Putamen (tissue), 1 donor: ENCODE results near the gene ADD2.

Experiments used
- DNase-seq: peaks from one replicate; pipeline ENCODE4 v3.0.0-alpha.2; 2016; ENCODE audit warnings: low spot score

The ADD2 gene

DNA sequence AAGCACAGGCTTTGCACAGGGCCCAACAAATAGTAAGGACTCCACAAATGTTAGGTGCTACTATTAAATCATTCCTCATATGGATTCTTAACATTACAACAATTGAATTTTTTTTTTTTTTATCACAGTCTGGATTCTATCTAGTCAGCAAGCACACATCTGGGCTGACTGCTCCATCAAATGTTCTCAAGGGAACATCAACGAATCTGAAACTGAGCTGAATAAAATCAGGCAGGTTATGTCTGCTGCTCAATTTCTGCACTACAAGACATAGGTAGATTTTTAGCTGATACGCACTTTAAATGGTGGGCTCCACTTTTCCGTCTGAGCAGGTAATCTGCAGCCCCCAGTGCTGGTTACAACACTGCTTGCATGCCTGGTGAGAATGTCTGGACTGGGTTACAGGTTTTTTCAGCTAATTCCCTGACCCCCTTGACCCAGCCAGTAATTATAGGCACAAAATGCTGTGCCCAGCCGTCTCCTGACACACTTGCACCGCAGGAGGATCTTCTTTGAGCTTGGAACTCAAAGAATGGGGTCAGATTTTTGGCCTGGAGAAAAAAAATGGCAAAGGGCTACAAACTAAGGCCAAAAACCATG lies 44.6 kb downstream of the ADD2 start:
- no peak for DNase-seq

GRCh38 chr2:70720124-70720523 lies 47.9 kb downstream of the ADD2 start:
- DNase-seq: no peak

DNA sequence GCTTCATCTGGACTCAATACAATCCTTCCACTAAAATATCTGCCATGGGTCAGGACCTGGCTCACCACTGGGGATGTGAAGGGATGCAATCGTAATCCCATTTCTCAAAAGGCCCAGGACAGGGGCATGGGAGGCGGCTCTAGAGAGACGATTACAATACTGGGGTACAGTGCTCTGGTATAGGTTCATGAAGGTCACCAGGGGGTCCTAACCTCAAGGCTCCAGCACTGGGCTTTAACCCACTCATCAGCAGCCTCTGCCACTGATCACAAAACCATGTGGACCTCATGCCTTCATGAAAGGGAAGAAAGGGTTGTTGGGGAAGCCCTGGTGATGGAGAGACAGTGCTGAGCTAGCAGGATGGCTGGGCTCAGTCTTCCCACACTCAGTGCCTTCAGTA lies 48.8 kb downstream of the ADD2 start:
- DNase-seq: no peak

GRCh38 chr2:70718736-70719135 lies 49.3 kb downstream of the ADD2 start:
- no peak for DNase-seq

- no peak for DNase-seq
These were observed 49.8 kb downstream of the ADD2 start for GRCh38 chr2:70718241-70718640.

DNA sequence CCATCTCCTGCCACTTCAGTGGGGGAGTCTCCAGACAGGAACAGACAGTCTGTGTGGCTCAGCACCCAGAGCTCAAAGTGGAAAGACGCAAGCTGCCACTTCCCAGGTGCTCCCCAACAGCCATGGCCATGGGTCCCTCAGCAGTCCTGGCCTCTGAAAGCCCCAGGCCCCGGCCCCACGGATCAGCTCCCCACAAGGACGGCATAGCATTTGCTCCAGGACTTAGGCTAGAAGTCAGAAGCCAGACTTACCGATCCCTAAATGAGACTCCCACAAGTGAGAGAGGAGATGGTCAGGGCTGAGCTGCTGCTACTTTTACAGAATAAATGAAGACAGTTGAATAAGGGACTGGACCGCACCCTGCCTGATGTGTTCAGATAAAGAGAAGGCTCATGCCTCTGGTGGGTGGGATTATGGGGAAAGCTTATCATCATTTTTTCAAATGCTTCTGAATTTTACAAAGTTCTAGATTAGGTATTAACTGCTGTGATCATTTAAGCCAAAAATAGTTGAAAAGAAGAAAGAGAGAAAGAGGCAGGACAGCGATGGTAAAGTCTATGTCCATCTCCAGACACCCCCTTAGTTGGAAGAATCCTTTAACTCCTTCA lies 50.5 kb downstream of the ADD2 start:
- no peak for DNase-seq

- no peak for DNase-seq
These were observed 51.0 kb downstream of the ADD2 start for GRCh38 chr2:70716951-70717350.

- no peak for DNase-seq
These were observed 51.8 kb downstream of the ADD2 start for GRCh38 chr2:70716131-70716743.

- DNase-seq: no peak
These were observed 52.7 kb downstream of the ADD2 start for GRCh38 chr2:70715071-70715985.

DNA sequence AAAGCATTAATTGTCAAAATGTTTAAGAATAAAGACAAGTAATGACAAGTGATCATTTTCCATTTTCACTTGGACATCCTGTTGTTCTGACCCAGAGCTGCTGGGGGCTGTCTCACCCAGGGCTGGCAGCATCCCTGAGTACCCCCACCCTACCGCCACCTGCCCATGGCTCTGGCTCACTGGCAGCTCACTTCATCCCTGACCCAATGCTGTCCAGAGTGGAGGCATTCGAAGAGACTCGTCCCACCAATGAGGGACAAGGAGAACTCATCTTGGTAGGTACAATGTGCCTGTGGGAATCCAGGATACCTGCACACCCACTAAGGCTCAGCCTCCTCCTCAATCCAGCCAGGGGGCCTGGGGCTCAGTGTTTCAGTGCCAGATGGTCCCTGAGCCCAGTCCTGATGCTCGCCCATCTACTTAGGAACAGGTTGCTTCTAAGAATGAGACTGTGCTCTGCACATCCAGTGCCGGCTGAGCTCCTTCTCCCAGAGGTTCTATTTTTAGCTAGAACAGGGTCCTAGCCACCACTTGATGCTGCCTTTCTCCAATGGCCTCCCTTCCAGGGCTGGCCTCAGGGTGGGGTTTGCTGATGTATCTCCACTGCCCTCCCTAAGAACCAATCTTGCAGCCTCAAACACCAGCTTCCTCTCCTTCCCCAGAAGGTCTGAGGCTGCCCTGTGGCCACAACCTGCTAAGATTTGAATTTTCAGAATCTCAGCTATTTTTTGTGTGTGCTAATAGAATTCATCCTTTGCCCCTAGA lies 53.7 kb downstream of the ADD2 start:
- no peak for DNase-seq

- DNase-seq: no peak
These were observed 55.1 kb downstream of the ADD2 start for GRCh38 chr2:70712916-70713315.

DNA sequence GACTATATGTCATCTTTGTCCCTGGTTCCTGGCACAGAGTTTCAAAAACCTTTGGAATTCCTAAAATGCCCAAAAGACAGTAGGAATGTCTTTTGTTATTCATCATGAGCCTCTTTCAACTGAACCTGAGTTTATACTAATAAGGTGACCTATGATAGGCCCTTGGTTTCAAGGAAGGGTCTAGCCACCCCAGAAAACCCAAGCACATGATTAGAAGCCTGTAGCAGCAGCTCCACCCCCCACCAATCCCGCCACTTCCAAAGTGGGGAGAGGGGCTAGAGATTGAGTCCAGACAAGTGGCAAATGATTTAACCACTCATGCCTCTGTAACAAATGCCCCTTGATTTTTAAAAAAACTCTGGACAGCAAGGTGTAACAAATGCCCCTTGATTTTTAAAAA lies 56.8 kb downstream of the ADD2 start:
- no peak for DNase-seq

DNA sequence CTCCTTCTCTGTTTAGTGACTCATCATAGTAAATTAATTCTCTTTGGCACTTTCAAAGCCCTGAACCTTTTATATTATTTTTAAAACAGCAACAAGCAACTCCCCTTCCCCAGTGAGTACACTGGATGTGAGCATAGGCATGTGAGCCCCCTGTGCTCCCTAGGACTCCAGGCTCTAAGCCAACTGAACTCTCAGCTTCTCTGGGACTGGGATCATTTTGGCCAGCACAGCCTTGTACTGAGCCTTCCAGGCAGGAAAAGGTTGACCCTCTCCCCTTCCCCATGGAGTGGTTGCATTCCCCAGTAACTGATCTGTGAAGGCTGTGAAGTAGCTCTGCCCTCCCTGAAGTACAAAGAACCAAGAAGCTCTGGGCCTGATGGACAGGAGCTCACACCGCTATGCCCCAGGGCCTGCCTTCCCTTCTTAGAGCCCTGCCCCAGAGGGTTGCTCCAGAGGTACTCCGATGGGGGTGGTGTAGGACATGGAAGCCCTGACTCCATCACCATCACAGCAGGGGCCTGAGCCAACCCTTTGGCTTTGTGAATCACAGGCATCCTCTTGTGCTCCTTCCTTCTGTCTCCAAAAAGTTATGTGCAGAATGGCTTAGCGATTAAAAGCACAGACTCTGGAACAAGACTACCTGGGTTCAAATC lies 57.8 kb downstream of the ADD2 start:
- DNase-seq: no peak

- no peak for DNase-seq
These were observed 58.5 kb downstream of the ADD2 start for GRCh38 chr2:70709275-70710037.

DNA sequence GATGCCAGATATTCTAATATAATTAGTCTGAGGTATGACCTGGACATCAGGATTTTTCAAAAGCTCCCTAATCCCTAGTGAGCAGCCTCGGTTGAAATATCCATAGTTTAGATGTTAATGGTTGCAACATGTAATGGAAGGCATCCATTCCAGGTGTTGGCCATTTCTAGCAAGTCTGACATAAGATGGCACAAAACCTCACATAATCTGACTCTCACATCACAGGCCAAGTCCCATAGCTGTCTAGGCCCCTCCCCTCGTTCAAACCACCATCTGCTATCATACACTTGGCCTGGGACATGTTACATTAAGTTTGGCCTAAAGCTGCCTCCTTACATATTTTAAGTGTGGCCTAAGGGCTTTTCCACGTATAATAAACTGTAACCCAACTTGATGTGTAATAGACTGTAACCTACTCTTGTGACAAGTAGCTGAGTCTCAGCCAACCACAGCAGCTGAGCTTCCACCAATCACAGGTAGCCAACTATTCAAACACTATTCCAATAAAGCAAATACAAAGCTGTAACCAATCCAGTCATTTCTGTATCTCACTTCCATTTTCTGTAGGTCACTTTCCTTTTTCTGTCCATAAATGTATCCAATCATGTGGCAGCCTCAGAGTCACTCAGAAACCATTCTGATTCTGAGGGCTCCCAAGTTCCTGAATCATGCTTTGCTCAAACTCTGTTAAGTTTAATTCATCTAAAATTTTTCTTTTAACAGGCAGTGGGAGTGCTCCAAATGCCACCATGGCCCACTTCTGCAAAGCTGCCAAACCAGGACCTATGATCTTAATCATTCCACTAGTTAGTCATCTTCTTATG lies 59.4 kb downstream of the ADD2 start:
- no peak for DNase-seq

GRCh38 chr2:70707706-70708105 lies 60.3 kb downstream of the ADD2 start:
- no peak for DNase-seq

DNA sequence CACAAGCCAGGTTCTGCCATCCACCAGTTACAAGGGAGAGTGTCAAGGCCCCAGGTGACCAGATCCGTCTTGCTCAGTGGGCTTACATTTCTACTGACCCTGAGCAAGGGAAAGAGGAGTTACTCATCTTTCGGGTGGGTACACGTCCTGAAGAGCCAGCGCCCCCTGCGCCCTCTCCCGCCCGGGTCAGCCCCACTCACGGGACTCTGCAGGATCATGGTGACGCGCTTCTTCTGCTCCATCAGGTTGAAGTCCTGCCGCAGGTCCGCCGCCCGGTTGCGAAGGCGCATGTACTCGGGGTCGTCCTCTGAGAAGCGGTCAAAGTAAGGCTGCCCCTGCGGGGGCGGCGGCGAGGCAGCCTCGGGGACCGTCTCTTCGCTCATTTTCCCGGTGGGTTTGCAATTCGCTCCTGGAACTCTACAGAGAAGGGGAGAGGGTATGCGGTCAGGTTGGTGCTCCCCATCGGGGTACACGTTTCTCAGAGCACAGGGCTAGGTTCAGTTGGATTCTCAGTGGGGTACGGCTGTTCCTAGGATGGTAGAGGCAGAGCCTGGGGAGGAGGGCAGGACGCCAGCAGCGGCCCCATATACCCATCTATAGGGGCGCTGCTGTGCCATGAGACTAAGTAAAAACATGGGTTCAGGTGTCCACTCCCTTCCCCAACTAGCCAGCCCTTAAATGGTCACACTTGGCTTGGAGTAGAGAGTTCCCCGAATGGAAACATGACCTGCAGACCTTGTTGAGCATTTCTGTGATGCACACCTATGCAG lies 61.8 kb downstream of the ADD2 start:
- DNase-seq: no peak

- DNase-seq: no peak
These were observed 62.7 kb downstream of the ADD2 start for GRCh38 chr2:70705160-70705850.
